Psoas muscle (tissue), 8 donors: ENCODE data around the gene CCDC146. TPM values are rescaled to one million over a fixed set of nuclear protein-coding genes. Genes with fewer than 3 reads are reported as not detected.
"Not testable (repeated sequence)": the region's sequence is repeated elsewhere in the genome, so short reads cannot be mapped to it uniquely, and the experiment has no call there.

Source experiments
- ATAC-seq, 4 donors: fragments of 200-7000 bp; cut with Tn5 transposase; one replicate each; pipeline ENCODE4 v1.9.1; 2020; ENCODE audit warnings: moderate library complexity in 3 of 4, mild to moderate bottlenecking in 2 of 4
- DNase-seq, 2 donors: peaks; one replicate each; pipeline ENCODE4 v3.0.0-alpha.2; 2020
- H3K27ac ChIP-seq: fragments of 200-600 bp; one replicate; pipeline ENCODE4 v1.8.0; 2022
- H3K27me3 ChIP-seq, 3 donors: fragments of 200-600 bp in 1 of 3; one replicate each; pipeline versions ENCODE4 v1.6.1 to v1.8.0; 2013 to 2022; ENCODE audit warnings: low read length in 2 of 3, mild to moderate bottlenecking in 2 of 3, moderate library complexity in 1 of 3; ENCODE audit not compliant: insufficient read depth in 3 of 3
- H3K36me3 ChIP-seq, 2 donors: fragments of 200-600 bp in 1 of 2; one replicate each; pipeline versions ENCODE4 v1.6.1 to v1.8.0; 2013 to 2022; ENCODE audit warnings: low read depth in 1 of 2, mild to moderate bottlenecking in 1 of 2, moderate library complexity in 1 of 2; ENCODE audit not compliant: insufficient read depth in 1 of 2
- H3K4me1 ChIP-seq: fragments of 200-600 bp; one replicate; pipeline ENCODE4 v1.8.0; 2022
- H3K4me3 ChIP-seq: fragments of 200-600 bp; one replicate; pipeline ENCODE4 v1.8.0; 2022; ENCODE audit warnings: mild to moderate bottlenecking
- H3K9me3 ChIP-seq: fragments of 200-600 bp; one replicate; pipeline ENCODE4 v1.8.0; 2022
- WGBS, 3 donors: extraction: QIAGEN DNeasy Blood & Tissue Kit; methylation state at CpG; one replicate each; pipeline versions ENCODE4 v1.1.6 to v1.1.7; 2013; 5-methylcytosine and 5-hydroxymethylcytosine counted together
- intact Hi-C, 2 donors: fragments of 100-400 bp; cut with DNase I; formaldehyde crosslinking; loops; one replicate each; pipeline versions ENCODE4 v1.11.0 to v1.14.2; 2022
- polyA plus RNA-seq, 3 donors: library from polyadenylated mRNA; stranded (reverse); fragments of 200-250 nt; gene quantifications; one replicate each; pipeline ENCODE4 v1.2.3, GENCODE V29; 2013
- total RNA-seq, 4 donors: library from RNA; stranded (reverse); fragmentation: NEBNext Ultra II Directional in 2 of 4; extraction: Animal tissue kit (Norgen Biotek cat#: 25700) in 2 of 4; gene quantifications; one replicate each; pipeline versions ENCODE4 v1.2.1 to v1.2.4, GENCODE V29; 2021 to 2023
- TF ChIP-seq, protein P1 (sequence below): fragments of 200-600 bp; IDR thresholded peaks from one replicate; pipeline ENCODE4 v1.8.0; 2022; ENCODE audit warnings: antibody characterized with exemption
- donor health status: healthy with polysubstance abuse.
- donor health status: DM: no; HTN: no; CAD: no; lungs with moderate emphysema.
- donor health status: Bipolar disorder and iron deficiency.
- donor health status: healthy.
- donor health status: DM: yes; HTN: yes; CAD: no.
- donor health status: DM: no; HTN: no; CAD: no.
- donor health status: DM: no; HTN: no; CAD: no.
- donor health status: DM: yes; HTN: yes; CAD: no.

The CCDC146 gene
- total and polyA plus RNA-seq, 7 donors, result 1.2 to 3.5 (median 1.9) TPM

DNA sequence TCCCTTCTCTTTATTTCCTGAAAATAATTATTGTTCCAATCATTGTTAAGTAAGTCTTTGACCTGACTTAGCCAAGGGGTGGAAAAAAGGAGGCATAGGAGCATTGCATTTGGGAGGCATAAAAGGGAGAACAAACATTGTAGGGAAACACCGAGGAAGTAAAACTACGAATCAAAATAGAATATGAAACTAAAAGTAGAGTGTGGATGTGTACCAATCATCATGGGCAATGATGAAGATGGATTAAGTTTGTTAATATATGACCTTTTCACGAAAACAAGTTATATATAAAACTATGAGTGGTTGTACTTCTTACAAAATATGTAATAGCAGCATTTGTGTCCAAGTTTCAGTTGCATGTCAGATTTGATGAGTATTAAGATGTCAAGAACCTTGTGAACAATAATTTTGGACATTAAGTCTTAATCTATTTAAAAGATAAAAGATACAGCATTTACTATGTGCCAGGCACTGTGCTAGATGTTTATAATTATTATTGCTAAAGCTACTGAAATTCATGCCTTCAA, 52.9 kb downstream of the CCDC146 start:
- ATAC-seq, H3K9me3 ChIP-seq, H3K4me3 ChIP-seq, intact Hi-C loops, H3K27me3 ChIP-seq, H3K36me3 ChIP-seq, H3K4me1 ChIP-seq, H3K27ac ChIP-seq, DNase-seq: not testable (repeated sequence)
- 70 to 92% (median 72%) methylated on average over 1 of the region's 3 CpGs for WGBS, 3 donors

DNA sequence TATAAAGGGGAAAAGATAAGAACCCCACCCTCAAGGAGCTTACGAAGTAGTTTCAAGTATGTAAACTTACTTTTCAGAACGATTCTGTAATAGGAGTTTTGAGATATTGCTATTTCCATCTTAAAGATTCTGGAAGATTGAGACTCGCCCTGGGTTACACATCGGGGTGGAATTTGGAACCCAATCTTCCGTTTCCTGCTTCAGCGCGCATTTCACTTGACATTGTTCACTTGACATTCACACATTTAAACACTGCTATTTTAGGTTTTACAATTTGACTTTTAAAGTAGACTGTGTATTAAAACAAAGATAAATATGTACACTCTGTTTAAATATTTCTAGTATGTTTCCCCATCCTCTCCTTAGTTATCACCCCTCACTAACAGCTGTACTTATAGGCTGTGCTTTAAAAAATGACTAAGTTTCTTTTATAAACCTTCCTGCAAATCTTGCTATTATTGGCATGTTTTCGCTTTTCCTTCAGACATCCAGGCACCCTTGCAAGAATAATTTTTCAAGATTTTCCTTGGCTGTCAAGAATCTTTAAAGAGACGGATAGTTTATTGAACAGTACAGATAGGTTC, 55.0 kb downstream of the CCDC146 start:
- ATAC-seq, H3K9me3 ChIP-seq, H3K36me3 ChIP-seq, intact Hi-C loops, H3K4me3 ChIP-seq, H3K4me1 ChIP-seq, H3K27ac ChIP-seq, H3K27me3 ChIP-seq, DNase-seq: not testable (repeated sequence)
- 88 to 94% (median 90%) methylated on average over 9 of the region's 9 CpGs for WGBS, 3 donors

DNA sequence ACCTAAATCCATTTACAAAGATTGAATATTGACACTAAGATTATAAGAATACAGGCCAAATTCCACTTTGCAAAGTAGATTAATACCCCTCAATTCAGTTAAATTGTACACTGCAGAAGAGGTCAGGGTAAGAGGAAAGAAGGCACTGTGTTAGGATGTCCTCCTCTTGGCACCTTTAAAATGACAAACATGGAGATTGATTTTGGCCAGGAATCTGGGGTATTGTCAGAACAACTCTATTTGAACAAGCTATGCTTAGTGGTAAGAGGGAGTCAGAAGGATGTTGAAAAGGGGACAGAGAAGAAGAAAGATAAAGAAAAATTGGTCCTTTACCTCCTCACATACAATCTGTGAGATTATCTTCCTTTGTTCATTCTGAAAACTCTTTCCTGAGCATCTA, 55.6 kb downstream of the CCDC146 start:
- DNase-seq, H3K4me3 ChIP-seq, H3K9me3 ChIP-seq, H3K4me1 ChIP-seq, intact Hi-C loops, H3K36me3 ChIP-seq, ATAC-seq, H3K27ac ChIP-seq, H3K27me3 ChIP-seq: not testable (repeated sequence)

DNA sequence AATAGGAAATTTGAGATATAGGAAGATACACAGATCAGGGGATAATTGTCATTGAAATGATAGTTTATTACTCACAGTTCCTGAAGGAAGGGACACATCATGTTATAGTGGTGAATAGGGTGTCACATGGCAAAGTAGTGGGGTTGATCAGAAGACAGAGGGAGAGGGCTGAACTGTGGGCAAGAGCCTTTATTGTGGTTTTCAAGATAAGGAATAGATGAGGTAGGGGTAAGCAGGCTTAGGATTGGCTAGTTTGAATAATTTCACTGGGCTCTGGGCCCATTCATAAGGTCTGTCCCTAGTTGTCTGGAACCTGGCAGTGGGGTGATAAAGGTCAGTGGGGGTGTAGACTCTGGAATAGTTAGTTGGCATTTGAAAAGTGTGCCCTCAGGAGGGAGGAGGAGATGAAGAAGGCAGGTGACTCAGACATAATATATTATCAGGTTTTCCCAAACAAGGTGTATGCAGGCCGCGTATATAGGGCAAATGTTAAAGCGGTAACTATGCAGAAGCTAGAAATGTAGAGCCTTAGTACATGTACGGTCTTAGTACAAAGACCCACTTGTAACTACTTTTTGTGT, 58.7 kb downstream of the CCDC146 start:
- Histone ChIP-seq H3K27ac (no peak overlapping the region), H3K4me1 (no peaks in the 10 kb centered on the region), H3K36me3 (no peaks in the 10 kb centered on the region), H3K9me3 (no peaks in the 10 kb centered on the region), H3K4me3 (no peak overlapping the region), H3K27me3 (no peaks in the 10 kb centered on the region)
- TF ChIP-seq, protein P1, sequence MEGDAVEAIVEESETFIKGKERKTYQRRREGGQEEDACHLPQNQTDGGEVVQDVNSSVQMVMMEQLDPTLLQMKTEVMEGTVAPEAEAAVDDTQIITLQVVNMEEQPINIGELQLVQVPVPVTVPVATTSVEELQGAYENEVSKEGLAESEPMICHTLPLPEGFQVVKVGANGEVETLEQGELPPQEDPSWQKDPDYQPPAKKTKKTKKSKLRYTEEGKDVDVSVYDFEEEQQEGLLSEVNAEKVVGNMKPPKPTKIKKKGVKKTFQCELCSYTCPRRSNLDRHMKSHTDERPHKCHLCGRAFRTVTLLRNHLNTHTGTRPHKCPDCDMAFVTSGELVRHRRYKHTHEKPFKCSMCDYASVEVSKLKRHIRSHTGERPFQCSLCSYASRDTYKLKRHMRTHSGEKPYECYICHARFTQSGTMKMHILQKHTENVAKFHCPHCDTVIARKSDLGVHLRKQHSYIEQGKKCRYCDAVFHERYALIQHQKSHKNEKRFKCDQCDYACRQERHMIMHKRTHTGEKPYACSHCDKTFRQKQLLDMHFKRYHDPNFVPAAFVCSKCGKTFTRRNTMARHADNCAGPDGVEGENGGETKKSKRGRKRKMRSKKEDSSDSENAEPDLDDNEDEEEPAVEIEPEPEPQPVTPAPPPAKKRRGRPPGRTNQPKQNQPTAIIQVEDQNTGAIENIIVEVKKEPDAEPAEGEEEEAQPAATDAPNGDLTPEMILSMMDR, result no peak
- intact Hi-C loops, result no loop called here
- ATAC-seq (no peak), DNase-seq (no peak)
- 95 to 98% (median 96%) methylated on average over 4 of the region's 4 CpGs for WGBS, 3 donors

DNA sequence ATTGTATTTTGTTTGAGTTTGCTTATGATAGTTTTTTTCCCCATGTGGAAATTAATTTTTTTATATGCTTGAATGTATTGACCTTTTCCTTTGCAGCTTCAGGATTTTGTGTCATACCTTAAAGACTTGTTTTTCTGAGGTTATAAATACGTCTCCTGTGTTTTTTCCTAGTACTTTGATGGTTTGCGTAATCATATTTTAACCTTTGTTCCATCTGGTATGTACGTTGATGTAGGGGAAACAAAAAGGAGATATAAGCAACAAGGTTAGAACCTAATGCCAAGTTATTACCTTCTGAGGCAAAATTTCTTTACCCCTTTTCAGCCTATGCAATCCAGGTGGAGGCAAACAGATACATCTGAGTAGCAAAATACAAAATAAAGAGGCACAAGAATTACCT, 59.3 kb downstream of the CCDC146 start:
- WGBS, 3 donors, result 86 to 92% (median 90%) methylated on average over 3 of the region's 3 CpGs
- H3K4me1 ChIP-seq, result no peaks in the 10 kb centered on the region
- TF ChIP-seq, protein P1, result no peak
- no peak overlapping the region for H3K4me3 ChIP-seq
- H3K27me3 ChIP-seq, result no peaks in the 10 kb centered on the region
- no peaks in the 10 kb centered on the region for H3K36me3 ChIP-seq
- DNase-seq, result no peak
- no peak overlapping the region for H3K27ac ChIP-seq
- H3K9me3 ChIP-seq, result no peaks in the 10 kb centered on the region
- no peak for ATAC-seq
- intact Hi-C loops, result no loop called here

DNA sequence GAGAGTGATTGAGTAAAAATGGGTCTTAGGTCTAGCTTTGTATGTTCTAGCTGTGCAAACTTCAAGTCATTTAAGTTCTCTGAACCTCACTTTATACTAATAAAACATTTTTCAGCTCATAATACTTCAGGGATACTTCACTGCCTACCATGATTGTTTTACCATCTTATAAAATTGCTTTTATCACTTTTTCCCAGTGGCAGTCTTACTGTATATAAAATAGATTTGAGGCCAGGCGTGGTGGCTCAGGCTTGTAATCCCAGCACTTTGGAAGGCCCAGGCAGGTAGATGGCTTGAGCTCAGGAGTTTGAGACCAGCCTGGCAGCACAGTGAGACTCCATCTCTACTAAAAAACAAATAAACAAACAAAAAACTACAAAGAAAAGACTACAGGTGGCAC, 59.8 kb downstream of the CCDC146 start:
- intact Hi-C loops, result no loop called here
- H3K9me3 ChIP-seq, result no peaks in the 10 kb centered on the region
- no peaks in the 10 kb centered on the region for H3K36me3 ChIP-seq
- no peak overlapping the region for H3K27ac ChIP-seq
- 98 to 100% (median 100%) methylated on average over 1 of the region's 1 CpG for WGBS, 3 donors
- H3K4me3 ChIP-seq, result no peak overlapping the region
- ATAC-seq (no peak), DNase-seq (no peak)
- no peaks in the 10 kb centered on the region for H3K4me1 ChIP-seq
- H3K27me3 ChIP-seq, result no peaks in the 10 kb centered on the region
- TF ChIP-seq, protein P1, result no peak
